OCI-LY1 (cell line): ENCODE data around the gene SP3.
A peak's percentile ranks its signal among the peaks of the same experiment; 100 is the strongest.

ENCODE experiments used
- H2AFZ ChIP-seq: fragments of 200-600 bp; sonication (generic), shearing (Covaris generic); 2 replicates; pipeline ENCODE4 v1.6.0; 2014; ENCODE audit warnings: antibody characterized with exemption, mild to moderate bottlenecking, low read length
- H3F3A ChIP-seq: fragments of 200-600 bp; sonication (generic), shearing (Covaris generic); 2 replicates; pipeline ENCODE4 v1.6.0; 2014; ENCODE audit warnings: mild to moderate bottlenecking, antibody characterized with exemption, low read length, moderate library complexity; ENCODE audit not compliant: insufficient read depth
- H3K27ac ChIP-seq: fragments of 200-600 bp; sonication (generic); 2 replicates; pipeline ENCODE4 v1.5.1; 2014; ENCODE audit warnings: low read length, mixed run types, mild to moderate bottlenecking, low read depth; ENCODE audit not compliant: poor library complexity, severe bottlenecking
- H3K27me3 ChIP-seq: fragments of 200-600 bp; sonication (generic); 2 replicates; pipeline ENCODE4 v1.6.0; 2014; ENCODE audit warnings: antibody characterized with exemption, mild to moderate bottlenecking, low read length, moderate library complexity; ENCODE audit not compliant: insufficient read depth
- H3K36me3 ChIP-seq: fragments of 200-600 bp; sonication (generic); 2 replicates; pipeline ENCODE4 v1.6.1; 2014; ENCODE audit warnings: mild to moderate bottlenecking, antibody characterized with exemption, low read length, moderate library complexity, mixed read lengths; ENCODE audit not compliant: insufficient read depth
- H3K4me1 ChIP-seq: fragments of 200-600 bp; sonication (generic); 2 replicates; pipeline ENCODE4 v1.5.1; 2014; ENCODE audit warnings: mild to moderate bottlenecking, low read length, moderate library complexity; ENCODE audit not compliant: insufficient read depth, severe bottlenecking
- H3K4me2 ChIP-seq: fragments of 200-600 bp; sonication (generic), shearing (Covaris generic); 2 replicates; pipeline ENCODE4 v1.6.1; 2014; ENCODE audit warnings: low read length
- H3K4me3 ChIP-seq: fragments of 200-600 bp; sonication (generic); 2 replicates; pipeline ENCODE4 v1.5.1; 2014; ENCODE audit warnings: low read length, low read depth, mild to moderate bottlenecking, mixed read lengths; ENCODE audit not compliant: poor library complexity, severe bottlenecking
- H3K79me2 ChIP-seq: fragments of 200-600 bp; shearing (Covaris generic); 2 replicates; pipeline ENCODE4 v1.6.1; 2016; ENCODE audit warnings: mixed run types, low read length, mixed read lengths; ENCODE audit not compliant: insufficient read depth
- H3K9ac ChIP-seq: fragments of 200-600 bp; sonication (generic), shearing (Covaris generic); 2 replicates; pipeline ENCODE4 v1.6.1; 2014; ENCODE audit warnings: mild to moderate bottlenecking, low read length, mixed read lengths
- H3K9me2 ChIP-seq: fragments of 200-600 bp; sonication (generic), shearing (Covaris generic); 2 replicates; pipeline ENCODE4 v1.6.1; 2014; ENCODE audit warnings: low read depth, mild to moderate bottlenecking, low read length, mixed read lengths
- H3K9me3 ChIP-seq: fragments of 200-600 bp; shearing (Covaris generic); 2 replicates; pipeline ENCODE4 v1.6.1; 2014; ENCODE audit warnings: low read length, mixed read lengths
- H4K20me1 ChIP-seq: fragments of 200-600 bp; sonication (generic), shearing (Covaris generic); 2 replicates; pipeline ENCODE4 v1.6.0; 2016; ENCODE audit warnings: mild to moderate bottlenecking, low read length; ENCODE audit not compliant: insufficient read depth
- EZH2 ChIP-seq: fragments of 200-600 bp; sonication (generic), shearing (Covaris generic); IDR thresholded peaks from 2 replicates; pipeline ENCODE4 v1.8.0; 2017; ENCODE audit warnings: borderline replicate concordance, mixed run types, mild to moderate bottlenecking, antibody characterized with exemption, low read length, moderate library complexity, mixed read lengths
- TF ChIP-seq, protein P1 (sequence below): fragments of 200-600 bp; sonication (generic), shearing (Covaris generic); IDR thresholded peaks from 2 replicates; pipeline ENCODE4 v1.5.1; 2017; ENCODE audit warnings: mild to moderate bottlenecking, antibody characterized with exemption, low read length, moderate library complexity, mixed read lengths

SP3 gene

GRCh38 chr2:173941567-173941966, 23.6 kb downstream of the SP3 start:
- no peaks in the 10 kb centered on the region for H3K9me3 ChIP-seq
- H2AFZ ChIP-seq, result no peak overlapping the region
- H3K4me3 ChIP-seq, result no peak overlapping the region
- no peak overlapping the region for H3K4me2 ChIP-seq
- peaks cover 7% of the 10 kb centered on the region; the same call in 1 of the 2 replicates for H4K20me1 ChIP-seq
- no peaks in the 10 kb centered on the region for H3F3A ChIP-seq
- H3K36me3 ChIP-seq, result no peaks in the 10 kb centered on the region; the same call in 1 of the 2 replicates
- no peaks in the 10 kb centered on the region for H3K27me3 ChIP-seq
- H3K9me2 ChIP-seq, result no peaks in the 10 kb centered on the region
- no peak overlapping the region for H3K9ac ChIP-seq
- TF ChIP-seq, protein P1, sequence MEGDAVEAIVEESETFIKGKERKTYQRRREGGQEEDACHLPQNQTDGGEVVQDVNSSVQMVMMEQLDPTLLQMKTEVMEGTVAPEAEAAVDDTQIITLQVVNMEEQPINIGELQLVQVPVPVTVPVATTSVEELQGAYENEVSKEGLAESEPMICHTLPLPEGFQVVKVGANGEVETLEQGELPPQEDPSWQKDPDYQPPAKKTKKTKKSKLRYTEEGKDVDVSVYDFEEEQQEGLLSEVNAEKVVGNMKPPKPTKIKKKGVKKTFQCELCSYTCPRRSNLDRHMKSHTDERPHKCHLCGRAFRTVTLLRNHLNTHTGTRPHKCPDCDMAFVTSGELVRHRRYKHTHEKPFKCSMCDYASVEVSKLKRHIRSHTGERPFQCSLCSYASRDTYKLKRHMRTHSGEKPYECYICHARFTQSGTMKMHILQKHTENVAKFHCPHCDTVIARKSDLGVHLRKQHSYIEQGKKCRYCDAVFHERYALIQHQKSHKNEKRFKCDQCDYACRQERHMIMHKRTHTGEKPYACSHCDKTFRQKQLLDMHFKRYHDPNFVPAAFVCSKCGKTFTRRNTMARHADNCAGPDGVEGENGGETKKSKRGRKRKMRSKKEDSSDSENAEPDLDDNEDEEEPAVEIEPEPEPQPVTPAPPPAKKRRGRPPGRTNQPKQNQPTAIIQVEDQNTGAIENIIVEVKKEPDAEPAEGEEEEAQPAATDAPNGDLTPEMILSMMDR, result no peak
- TF ChIP-seq EZH2, result no peak
- H3K79me2 ChIP-seq, result peaks cover 100% of the 10 kb centered on the region
- peaks cover 59% of the 10 kb centered on the region for H3K4me1 ChIP-seq
- H3K27ac ChIP-seq, result peak overlapping the region; percentile 19

DNA sequence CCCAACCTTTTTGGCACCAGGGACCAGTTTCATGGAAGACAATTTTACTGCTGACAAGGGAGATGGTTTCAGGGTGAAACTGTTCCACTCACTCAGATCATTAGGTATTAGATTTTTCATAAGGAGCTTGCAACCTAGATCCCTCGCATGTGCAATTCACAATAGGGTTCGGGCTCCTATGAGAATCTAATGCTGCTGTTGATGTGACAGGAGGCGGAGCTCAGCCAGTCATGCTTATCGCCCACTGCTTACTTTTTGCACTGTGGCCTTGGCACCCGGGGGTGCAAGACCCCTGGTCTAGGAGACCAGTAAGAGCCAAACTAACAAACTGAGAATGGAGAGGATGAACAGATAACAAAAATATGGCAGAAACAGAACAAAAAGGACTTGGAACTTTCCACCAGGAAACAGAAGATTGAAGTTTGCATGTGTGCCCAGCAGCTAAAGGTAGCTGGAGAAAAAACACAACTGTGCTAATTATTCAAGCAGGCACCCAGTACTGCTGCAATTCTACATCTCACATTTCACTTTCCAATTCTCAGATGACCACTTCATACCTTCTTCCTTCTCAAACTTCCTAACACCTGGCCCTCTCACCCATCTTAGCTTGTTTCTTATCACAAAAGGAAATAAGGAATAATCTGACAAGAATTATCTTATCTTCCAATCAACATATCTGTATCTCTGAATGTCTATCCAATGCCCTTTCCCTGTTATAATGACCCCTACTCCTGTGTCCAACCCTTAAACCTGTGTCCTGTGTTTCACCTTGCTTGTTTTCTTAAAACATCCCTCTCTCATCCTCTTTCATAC, 24.8 kb downstream of the SP3 start:
- peaks cover 7% of the 10 kb centered on the region; the same call in 1 of the 2 replicates for H4K20me1 ChIP-seq
- H3K4me3 ChIP-seq, result no peak overlapping the region

DNA sequence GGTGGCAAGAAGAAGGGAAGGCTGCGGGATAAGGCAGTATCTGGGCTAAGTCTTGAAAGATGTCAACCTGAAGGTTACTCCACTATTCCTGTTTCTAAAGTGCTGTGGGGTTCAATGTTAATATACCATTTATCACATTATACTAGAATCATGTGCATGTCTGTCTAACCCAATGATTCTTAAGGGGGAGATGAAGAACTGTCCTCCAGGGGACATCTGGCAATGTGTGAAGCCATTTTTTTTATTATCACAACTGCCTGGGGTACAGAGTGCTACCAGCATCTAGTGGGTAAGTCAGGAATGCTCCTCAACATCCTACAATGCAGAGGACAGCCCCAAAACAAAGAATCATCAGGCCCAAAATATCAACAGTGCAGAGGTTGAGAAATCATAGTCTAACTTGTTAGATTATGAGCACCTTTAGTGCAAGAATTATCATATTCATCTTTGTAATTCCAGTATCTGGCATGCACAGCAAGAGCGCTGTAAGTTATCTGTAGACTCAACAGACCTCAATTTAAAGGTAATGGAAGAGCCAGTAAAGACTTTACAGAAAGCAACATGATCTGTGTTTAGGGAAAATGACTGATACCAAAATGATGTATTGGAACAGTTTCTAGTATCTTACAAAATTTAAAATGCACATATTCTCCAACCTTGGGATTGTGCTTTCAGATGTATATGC, 26.3 kb downstream of the SP3 start:
- no peak overlapping the region for H3K4me3 ChIP-seq
- no peaks in the 10 kb centered on the region for H3F3A ChIP-seq
- no peak overlapping the region for H3K4me2 ChIP-seq
- peaks cover 10% of the 10 kb centered on the region for H3K36me3 ChIP-seq
- peaks cover 59% of the 10 kb centered on the region for H3K4me1 ChIP-seq
- no peak overlapping the region for H3K9ac ChIP-seq
- H3K27ac ChIP-seq, result no peak overlapping the region
- H3K79me2 ChIP-seq, result peaks cover 100% of the 10 kb centered on the region
- TF ChIP-seq, protein P1, result no peak
- no peak for TF ChIP-seq EZH2
- H4K20me1 ChIP-seq, result peaks cover 7% of the 10 kb centered on the region; the same call in 1 of the 2 replicates
- no peaks in the 10 kb centered on the region for H3K9me2 ChIP-seq
- H3K27me3 ChIP-seq, result no peaks in the 10 kb centered on the region
- H3K9me3 ChIP-seq, result no peaks in the 10 kb centered on the region
- no peak overlapping the region for H2AFZ ChIP-seq

More for the DNA sequence above, 24.8 kb downstream of the SP3 start:
- H3K9me2 ChIP-seq, result no peaks in the 10 kb centered on the region
- peaks cover 100% of the 10 kb centered on the region for H3K79me2 ChIP-seq
- peaks cover 59% of the 10 kb centered on the region for H3K4me1 ChIP-seq
- no peak overlapping the region for H3K9ac ChIP-seq
- H3K9me3 ChIP-seq, result no peaks in the 10 kb centered on the region
- H3K36me3 ChIP-seq, result no peaks in the 10 kb centered on the region; the same call in 1 of the 2 replicates
- no peaks in the 10 kb centered on the region for H3F3A ChIP-seq
- TF ChIP-seq EZH2, result no peak
- TF ChIP-seq, protein P1, result no peak
- no peaks in the 10 kb centered on the region for H3K27me3 ChIP-seq
- H3K4me2 ChIP-seq, result peak overlapping the region; percentile 39
- H3K27ac ChIP-seq, result peak overlapping the region; percentile 19
- H2AFZ ChIP-seq, result no peak overlapping the region
